K562 (cell line): Measurements from ENCODE around the gene BCAR1. TPM values are rescaled to one million over a fixed set of nuclear protein-coding genes. Genes with fewer than 3 reads are reported as not detected.

ENCODE experiments used
- ATAC-seq: fragments of 200-7000 bp; cut with Tn5 transposase; 3 replicates; pipeline ENCODE4 v1.9.1; 2020; ENCODE audit warnings: moderate library complexity
- BruUV-seq: library from RNA; stranded (reverse); fragments of 400-500 nt; replicated peaks from 2 replicates; lab custom pipeline; 2021; lab: Mats Ljungman, UMichigan
- CTCF ChIA-PET: fragments of 300-600 bp; formaldehyde crosslinking; extraction: SDS; loops from one replicate; lab custom pipeline; 2021; ENCODE audit warnings: low intra/inter-chr PET ratio; lab: Yijun Ruan, JAX
- POLR2A ChIA-PET: fragments of 300-600, 350-650 bp; sonication (Branson Sonifier 250); formaldehyde crosslinking; extraction: SDS; loops from one replicate; lab custom pipeline; 2021; ENCODE audit warnings: antibody characterized with exemption, inconsistent platforms; lab: Yijun Ruan, JAX
- DNase-seq, 4 experiments: peaks; one replicate each; pipeline versions ENCODE4 v3.0.0 to v3.0.0-alpha.2; 2011 to 2018; ENCODE audit warnings: low spot score in 3 of 4, mixed read lengths in 3 of 4; ENCODE audit errors: extremely low read depth in 1 of 4
- FAIRE-seq: peaks from 2 replicates; lab custom pipeline; 2011; peaks lifted over from hg19 to GRCh38; lab: Jason Lieb, UNC
- H2AFZ ChIP-seq: 2 replicates; pipeline ENCODE4 v1.6.0; 2011; ENCODE audit warnings: low read depth, low read length, control low read depth, inconsistent platforms
- H3K27ac ChIP-seq: fragments of 200-600 bp; 3 replicates; pipeline ENCODE4 v1.8.0; 2011; ENCODE audit warnings: low read depth, mild to moderate bottlenecking, control low read depth, inconsistent platforms, low read length, moderate library complexity, mixed read lengths; ENCODE audit errors: extremely low read depth
- H3K27me3 ChIP-seq, 2 experiments: fragments of 300-600 bp in 1 of 2; 2 replicates in 1 of 2; 3 replicates in 1 of 2; pipeline versions ENCODE4 v1.6.0 to v1.8.0; 2011; ENCODE audit warnings: inconsistent platforms in 2 of 2, low read length in 2 of 2, mild to moderate bottlenecking in 1 of 2, mixed read lengths in 1 of 2, moderate library complexity in 1 of 2; ENCODE audit not compliant: control insufficient read depth in 2 of 2, insufficient read depth in 2 of 2
- H3K36me3 ChIP-seq: fragments of 300-600 bp; 3 replicates; pipeline ENCODE4 v1.8.0; 2011; ENCODE audit warnings: mild to moderate bottlenecking, low read length, inconsistent platforms; ENCODE audit not compliant: control insufficient read depth, insufficient read depth
- H3K4me1 ChIP-seq, 2 experiments: fragments of 200-600 bp in 1 of 2; replicated peaks in 1 of 2; 2 replicates in 1 of 2; 3 replicates in 1 of 2; pipeline versions ENCODE4 v1.5.1 to v1.8.0; 2011; ENCODE audit warnings: inconsistent platforms in 2 of 2, low read length in 2 of 2, mild to moderate bottlenecking in 1 of 2, mixed read lengths in 1 of 2, moderate library complexity in 1 of 2; ENCODE audit not compliant: control insufficient read depth in 2 of 2, insufficient read depth in 2 of 2
- H3K4me2 ChIP-seq: 2 replicates; pipeline ENCODE4 v1.6.1; 2011; ENCODE audit warnings: low read length, control low read depth, inconsistent platforms, mixed read lengths; ENCODE audit not compliant: insufficient read depth
- H3K4me3 ChIP-seq: fragments of 200-600 bp; sonication (generic), shearing (Covaris generic); 2 replicates; pipeline ENCODE4 v1.5.1; 2016; ENCODE audit warnings: control low read depth, inconsistent platforms
- H3K79me2 ChIP-seq: fragments of 200-600 bp; 3 replicates; pipeline ENCODE4 v1.8.0; 2011; ENCODE audit warnings: low read length, inconsistent platforms; ENCODE audit not compliant: control insufficient read depth, insufficient read depth
- H3K9ac ChIP-seq, 2 experiments: 2 replicates each; pipeline versions ENCODE4 v1.6.0 to v1.6.1; 2011; ENCODE audit warnings: low read depth in 2 of 2, low read length in 2 of 2, control low read depth in 1 of 2, inconsistent platforms in 1 of 2, mild to moderate bottlenecking in 1 of 2, mixed read lengths in 1 of 2; ENCODE audit not compliant: insufficient read depth in 1 of 2
- H3K9me1 ChIP-seq: one replicate; pipeline ENCODE4 v1.6.0; 2011; ENCODE audit warnings: inconsistent platforms, mild to moderate bottlenecking, low read length, moderate library complexity; ENCODE audit not compliant: control insufficient read depth, insufficient read depth
- H3K9me3 ChIP-seq: replicated peaks from 2 replicates; pipeline ENCODE4 v1.5.1; 2011; ENCODE audit warnings: low read depth, low read length, inconsistent platforms; ENCODE audit not compliant: control insufficient read depth, insufficient read depth
- H4K20me1 ChIP-seq: replicated peaks from 2 replicates; pipeline ENCODE4 v1.6.1; 2011; ENCODE audit warnings: low read length, inconsistent platforms, mixed read lengths; ENCODE audit not compliant: control insufficient read depth, insufficient read depth
- CTCFL ChIP-seq: IDR thresholded peaks from 2 replicates; pipeline ENCODE4 v1.6.1; 2011; ENCODE audit warnings: borderline replicate concordance, low read depth, mild to moderate bottlenecking, moderate library complexity, low read length; ENCODE audit not compliant: insufficient read depth, poor library complexity, severe bottlenecking
- HNRNPL ChIP-seq: fragments of 200-400 bp; formaldehyde crosslinking; IDR thresholded peaks from 2 replicates; pipeline ENCODE4 v1.6.1; 2017; ENCODE audit warnings: low read depth, mild to moderate bottlenecking, low read length
- NR4A1 ChIP-seq, 2 experiments: fragments of 250-450 bp in 1 of 2; fragments of 450-650 bp in 1 of 2; sonication (Bioruptor Pico) in 1 of 2; IDR thresholded peaks; 2 replicates each; pipeline versions ENCODE4 v1.4.0 to v1.6.1; 2016 to 2020; ENCODE audit warnings: mild to moderate bottlenecking in 2 of 2, missing compliant biosample characterization in 1 of 2, missing genetic modification characterization in 1 of 2, moderate library complexity in 1 of 2
- WGBS: fragments of 100-300 bp; shearing (Covaris generic); methylation state at CpG from one replicate; pipeline ENCODE4 v1.1.6; 2016; ENCODE audit warnings: low coverage, mixed read lengths; ENCODE audit not compliant: insufficient coverage; ENCODE audit errors: missing lambda C conversion rate; 5-methylcytosine and 5-hydroxymethylcytosine counted together
- in situ Hi-C: fragments of 300-500 bp; cut with MboI; formaldehyde crosslinking; loops from 4 replicates; pipeline ENCODE4 v1.15.0; 2018; ENCODE audit warnings: inconsistent platforms, mixed read lengths
- intact Hi-C: fragments of 100-400 bp; cut with micrococcal nuclease; formaldehyde crosslinking; loops from 2 replicates; pipeline ENCODE4 v1.14.2; 2022
- polyA plus RNA-seq, 8 experiments: library from polyadenylated mRNA; depleted of rRNA in 4 of 8; stranded (reverse) in 5 of 8; unstranded in 3 of 8; fragments of >200 nt; fragmentation: Nextera tagmentation in 2 of 8; fragmentation: Illumina TruSeq in 1 of 8; extraction: Ambion mirVana in 2 of 8; extraction: Trizol in 1 of 8; gene quantifications; 2 replicates each; pipeline versions ENCODE4 v1.2.1 to v1.2.3, GENCODE V29; 2011 to 2014; ENCODE audit warnings: inconsistent platforms in 1 of 8, missing spikeins in 1 of 8
- total RNA-seq, 7 experiments: library from RNA; depleted of rRNA in 6 of 7; stranded (reverse); fragments of >200 nt in 6 of 7; fragmentation: Illumina TruSeq in 2 of 7; extraction: Trizol in 2 of 7; gene quantifications; 2 replicates each; pipeline versions ENCODE4 v1.2.1 to v1.2.3, GENCODE V29; 2011 to 2021; ENCODE audit warnings: low replicate concordance in 1 of 7

BCAR1 gene
- total and polyA plus RNA-seq, 9 of the 15 experiments (the other 6 are each of a cell fraction or from before 2014, with no cell fraction given), result 0.10 to 26.3 (median 3.6) TPM

- Histone ChIP-seq H3K9ac (no peak overlapping the region), H3K9me3 (no peaks in the 10 kb centered on the region), H3K36me3 (peaks cover 40% of the 10 kb centered on the region; the same call in 2 of the 3 replicates), H3K79me2 (no peaks in the 10 kb centered on the region), H3K4me3 (no peak overlapping the region), H2AFZ (no peak overlapping the region), H3K27ac (no peak overlapping the region), H3K9me1 (peaks cover 9% of the 10 kb centered on the region), H3K27me3 (no peaks in the 10 kb centered on the region), H3K4me1 (peaks cover 0 to 62% of the 10 kb centered on the region in 2 experiments; a peak in 3 of 5 replicates), H4K20me1 (0 out of 2 replicates have a peak, but pooled peaks cover 4% of the 10 kb centered on the region), H3K4me2 (no peak overlapping the region)
- intact Hi-C loops, result loop anchor here (1.0 to 5.0 kb wide), 5 partner anchors 38 to 527 kb away; no protein-coding TSS in a partner anchor
- in situ Hi-C loops, result no loop called here
- FAIRE-seq (no peak), DNase-seq (no peak), ATAC-seq (no peak)
- TF ChIP-seq HNRNPL (peak; percentile 85), CTCFL (no peak), NR4A1 (CRISPR knock-in tag; IDR thresholded peaks at IDR 0.05) (no peak), NR4A1 (tag; IDR thresholded peaks at IDR 0.05) (no peak)
- WGBS, result 94% methylated on average over 27 of the region's 48 CpGs
- CTCF ChIA-PET, result interaction anchor here (1.0 to 3.0 kb wide), 3 partner anchors 150 to 283 kb away, joined by 5 to 27 read pairs (median 10); no protein-coding TSS in a partner anchor
- no TSS peak for BruUV-seq
- POLR2A ChIA-PET, result interaction anchor here (1.9 kb wide), 1 partner anchor 8 kb away, joined by 5 read pairs; no protein-coding TSS in a partner anchor
Measured at GRCh38 chr16:75234856-75235696, 16.3 kb downstream of the BCAR1 start.
